B cell (primary cell): ENCODE results near the gene CACYBP.

Source experiments
- EZH2 ChIP-seq: IDR thresholded peaks from 2 replicates; pipeline ENCODE4 v1.6.1; 2012; ENCODE audit warnings: borderline replicate concordance, low read depth, mild to moderate bottlenecking, moderate library complexity, low read length; ENCODE audit not compliant: insufficient read depth, poor library complexity, severe bottlenecking
- TF ChIP-seq, protein P1 (sequence below): fragments of 200-600 bp; IDR thresholded peaks from one replicate; pipeline ENCODE4 v1.8.0; 2022; ENCODE audit warnings: antibody characterized with exemption, mild to moderate bottlenecking

DNA sequence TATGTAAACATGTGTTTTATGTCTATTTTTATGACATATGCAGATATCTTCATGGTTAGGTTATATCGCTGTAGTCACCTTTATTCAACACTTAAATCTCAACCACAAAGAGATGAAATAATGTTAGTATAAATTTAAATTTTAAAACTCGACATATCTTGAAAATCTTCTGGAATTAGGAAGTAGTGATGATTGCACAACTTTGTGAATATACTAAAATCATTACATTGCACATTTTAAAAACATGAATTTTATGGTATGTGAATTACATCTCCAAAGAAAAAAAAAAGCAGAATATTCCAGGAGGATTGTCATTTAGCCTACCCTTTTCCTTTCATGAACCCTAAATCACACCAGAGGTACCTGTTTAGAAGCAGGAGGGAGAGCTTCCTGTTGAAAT, 39.4 kb upstream of the CACYBP start:
- no peak for TF ChIP-seq EZH2
- TF ChIP-seq, protein P1, sequence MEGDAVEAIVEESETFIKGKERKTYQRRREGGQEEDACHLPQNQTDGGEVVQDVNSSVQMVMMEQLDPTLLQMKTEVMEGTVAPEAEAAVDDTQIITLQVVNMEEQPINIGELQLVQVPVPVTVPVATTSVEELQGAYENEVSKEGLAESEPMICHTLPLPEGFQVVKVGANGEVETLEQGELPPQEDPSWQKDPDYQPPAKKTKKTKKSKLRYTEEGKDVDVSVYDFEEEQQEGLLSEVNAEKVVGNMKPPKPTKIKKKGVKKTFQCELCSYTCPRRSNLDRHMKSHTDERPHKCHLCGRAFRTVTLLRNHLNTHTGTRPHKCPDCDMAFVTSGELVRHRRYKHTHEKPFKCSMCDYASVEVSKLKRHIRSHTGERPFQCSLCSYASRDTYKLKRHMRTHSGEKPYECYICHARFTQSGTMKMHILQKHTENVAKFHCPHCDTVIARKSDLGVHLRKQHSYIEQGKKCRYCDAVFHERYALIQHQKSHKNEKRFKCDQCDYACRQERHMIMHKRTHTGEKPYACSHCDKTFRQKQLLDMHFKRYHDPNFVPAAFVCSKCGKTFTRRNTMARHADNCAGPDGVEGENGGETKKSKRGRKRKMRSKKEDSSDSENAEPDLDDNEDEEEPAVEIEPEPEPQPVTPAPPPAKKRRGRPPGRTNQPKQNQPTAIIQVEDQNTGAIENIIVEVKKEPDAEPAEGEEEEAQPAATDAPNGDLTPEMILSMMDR = no peak
